Stimulated activated CD8-positive, alpha-beta memory T cell treated with anti-CD3 and anti-CD28 coated beads, Interleukin-2, amount 100 ng/mL, for 1 hour (primary cell): ENCODE data around the gene MED15.

ENCODE experiments used
- DNase-seq, 2 donors: peaks; one replicate each; pipeline ENCODE4 v3.0.0-alpha.2; 2020; ENCODE audit warnings: low read depth in 2 of 2

The MED15 gene

GRCh38 chr22:20551805-20552442 lies 44.5 kb downstream of the MED15 start:
- no peak for DNase-seq

DNA sequence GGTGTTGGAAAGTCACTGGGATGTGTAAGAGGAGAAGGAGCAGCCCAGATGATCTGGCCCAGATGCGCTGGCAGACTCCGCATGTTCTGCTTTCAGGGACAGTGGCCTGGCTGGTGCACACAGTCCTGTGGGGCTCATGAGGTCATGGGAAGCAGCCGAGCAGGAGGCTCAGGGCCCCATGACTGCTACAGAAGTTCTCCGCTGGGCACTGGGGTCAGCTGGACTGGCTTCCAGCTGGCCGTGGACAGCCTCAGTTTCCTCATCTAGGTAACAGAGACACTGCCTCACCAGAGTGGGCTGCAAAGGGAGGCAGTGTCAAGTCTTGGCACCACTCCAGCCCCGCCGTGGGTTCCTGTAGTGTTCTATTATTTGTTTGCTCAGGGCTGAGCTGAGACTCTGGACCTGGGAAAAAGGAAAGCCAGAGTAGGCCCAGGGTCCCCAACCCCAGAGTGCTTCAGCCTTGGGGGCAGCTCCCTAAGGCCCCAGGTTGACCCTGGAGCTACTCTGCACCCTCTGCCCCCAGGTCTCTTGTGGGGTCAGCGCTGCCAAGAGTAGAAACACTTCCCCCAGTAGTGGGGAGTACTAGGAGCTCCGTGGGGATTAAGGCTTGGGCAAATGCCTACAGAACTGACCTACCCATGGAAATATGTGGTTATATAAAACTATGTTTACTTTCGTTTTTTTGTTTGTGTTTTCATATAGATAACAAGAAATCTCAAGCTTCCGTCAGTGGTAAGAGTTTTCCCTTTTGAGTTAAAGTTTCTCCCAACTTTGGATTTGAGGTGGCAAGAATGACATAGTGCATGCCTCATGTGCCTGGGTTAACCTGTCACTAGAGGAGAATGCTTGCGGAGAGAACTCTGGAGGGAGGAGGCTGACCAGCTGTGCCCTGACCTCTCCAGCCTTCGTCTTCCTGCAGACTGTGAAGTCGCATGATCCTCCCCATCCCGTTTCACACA lies 45.3 kb downstream of the MED15 start:
- no peak for DNase-seq

- DNase-seq = no peak
Observed at GRCh38 chr22:20553947-20554741, 46.7 kb downstream of the MED15 start.

GRCh38 chr22:20554824-20555223 lies 47.4 kb downstream of the MED15 start:
- DNase-seq = no peak

GRCh38 chr22:20558534-20558933 lies 51.1 kb downstream of the MED15 start:
- DNase-seq = no peak

- DNase-seq = no peak
Observed at GRCh38 chr22:20559174-20559760, 51.9 kb downstream of the MED15 start.

DNA sequence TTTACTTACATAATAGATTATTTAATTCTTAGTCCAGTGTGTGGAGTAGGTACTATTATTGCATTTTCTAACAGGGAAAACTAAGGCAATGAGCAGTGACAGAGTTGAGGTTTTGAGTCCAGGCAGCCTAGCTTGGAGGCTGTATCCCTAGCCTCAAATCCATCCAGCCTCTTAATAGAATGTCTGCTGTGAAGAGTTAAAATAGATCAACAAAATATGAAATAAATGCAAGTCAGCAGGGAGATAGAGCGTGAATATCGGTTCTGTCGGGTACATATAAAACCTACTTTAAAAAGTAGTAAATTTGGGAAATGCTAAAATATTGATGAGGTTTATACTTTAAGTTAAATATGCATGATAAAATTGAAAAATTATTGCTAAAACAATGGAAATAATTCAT lies 53.3 kb downstream of the MED15 start:
- DNase-seq = no peak

DNA sequence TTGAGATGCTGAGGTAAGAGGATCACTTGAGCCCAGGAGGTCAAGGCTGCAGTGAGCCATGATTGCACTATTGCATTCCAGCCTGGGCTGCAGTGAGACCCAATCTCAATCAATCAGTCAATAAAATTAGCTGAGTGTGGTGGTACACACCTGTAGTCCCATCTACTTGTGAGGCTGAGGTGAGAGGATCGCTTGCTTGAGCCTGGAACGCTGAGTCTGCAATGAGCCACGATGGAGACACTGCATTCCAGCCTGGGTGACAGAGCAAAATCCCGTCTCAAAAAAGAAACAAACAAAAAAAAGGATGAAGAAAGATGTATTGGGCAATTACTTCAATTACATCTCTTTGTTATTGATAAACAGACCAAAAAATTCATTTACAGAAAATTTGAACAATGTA lies 54.5 kb downstream of the MED15 start:
- no peak for DNase-seq

- DNase-seq = no peak
Observed at GRCh38 chr22:20562607-20563465, 55.4 kb downstream of the MED15 start.

- no peak for DNase-seq
Observed at GRCh38 chr22:20563466-20563906, 56.1 kb downstream of the MED15 start.

GRCh38 chr22:20563941-20564371 lies 56.5 kb downstream of the MED15 start:
- no peak for DNase-seq

GRCh38 chr22:20565079-20565734 lies 57.8 kb downstream of the MED15 start:
- DNase-seq = no peak

GRCh38 chr22:20565761-20566160 lies 58.4 kb downstream of the MED15 start:
- no peak for DNase-seq

- DNase-seq = peak; percentile 51 to 53
Observed at GRCh38 chr22:20566420-20567260, 59.2 kb downstream of the MED15 start.

DNA sequence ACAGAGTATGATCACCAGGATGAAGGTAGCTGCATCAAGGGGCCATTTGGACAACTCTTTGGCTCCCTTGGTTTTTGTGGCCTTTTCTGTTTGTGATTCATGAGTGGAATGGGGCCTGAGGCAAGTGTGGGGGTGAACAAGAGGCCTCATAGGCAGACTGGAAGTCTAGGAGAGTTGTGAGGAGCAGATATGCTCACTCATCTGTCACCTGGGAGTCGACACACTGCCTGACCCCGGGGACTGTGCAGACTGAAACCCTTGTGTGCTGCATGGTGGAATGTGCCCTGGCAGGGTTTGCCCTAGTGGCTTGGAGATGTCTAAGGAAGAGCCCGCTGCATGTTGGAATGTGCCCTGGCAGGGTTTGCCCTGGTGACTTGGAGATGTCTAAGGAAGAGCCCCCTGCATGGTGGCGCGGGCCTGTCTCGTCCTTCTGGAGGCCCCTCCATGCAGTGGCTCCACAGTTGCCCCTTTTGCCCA lies 60.0 kb downstream of the MED15 start:
- no peak for DNase-seq

GRCh38 chr22:20567993-20568417 lies 60.6 kb downstream of the MED15 start:
- no peak for DNase-seq

GRCh38 chr22:20568502-20569058 lies 61.2 kb downstream of the MED15 start:
- no peak for DNase-seq
